Measurements from ENCODE around the gene MRPL19.

The MRPL19 gene

DNA sequence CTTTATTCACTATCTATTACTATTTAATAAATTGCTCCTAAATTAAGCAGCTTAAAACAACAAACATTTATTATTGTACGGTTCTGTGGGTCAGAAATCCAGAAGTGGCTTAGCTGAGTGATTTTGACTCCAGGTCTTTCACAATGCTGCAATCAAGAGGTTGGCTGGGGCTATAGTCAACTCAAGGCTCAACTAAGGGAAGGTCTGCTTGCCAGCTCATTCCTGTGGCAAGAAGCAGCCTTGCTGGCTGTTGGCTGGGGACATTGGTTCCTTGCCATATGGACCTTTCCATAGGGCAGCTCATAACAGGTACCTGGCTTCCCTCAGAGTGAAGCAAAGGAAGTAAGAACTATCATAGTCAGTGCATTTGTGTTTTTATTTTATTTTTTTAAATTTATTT, 5.0 kb upstream of the MRPL19 start:
- Histone ChIP-seq H3K27ac (no peak overlapping the region), H2AFZ (ENCODE audit: low read depth) (no peak overlapping the region)

DNA sequence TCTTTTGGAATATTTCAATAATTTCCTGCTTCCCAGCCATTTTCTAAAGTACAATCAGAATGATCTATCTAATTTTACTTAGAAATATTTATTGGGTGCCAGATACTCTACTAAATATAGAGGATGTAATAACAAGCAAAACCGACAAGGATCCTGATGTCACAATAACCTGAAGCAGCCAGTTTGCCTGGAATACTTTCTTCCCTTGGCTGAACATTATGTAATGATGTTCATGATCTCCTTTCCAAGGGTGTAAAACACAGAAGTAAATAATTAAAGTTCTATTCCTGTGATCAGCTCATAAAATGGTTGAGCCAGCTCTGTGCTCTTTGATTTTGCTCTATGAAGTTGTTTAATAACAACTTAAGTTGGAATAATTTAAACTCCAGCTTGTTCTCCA, 2.6 kb upstream of the MRPL19 start:
- H3K79me2 ChIP-seq (ENCODE audit: insufficient read depth, low read depth), result peaks cover 24% of the 10 kb centered on the region
- TF ChIP-seq, protein P1, sequence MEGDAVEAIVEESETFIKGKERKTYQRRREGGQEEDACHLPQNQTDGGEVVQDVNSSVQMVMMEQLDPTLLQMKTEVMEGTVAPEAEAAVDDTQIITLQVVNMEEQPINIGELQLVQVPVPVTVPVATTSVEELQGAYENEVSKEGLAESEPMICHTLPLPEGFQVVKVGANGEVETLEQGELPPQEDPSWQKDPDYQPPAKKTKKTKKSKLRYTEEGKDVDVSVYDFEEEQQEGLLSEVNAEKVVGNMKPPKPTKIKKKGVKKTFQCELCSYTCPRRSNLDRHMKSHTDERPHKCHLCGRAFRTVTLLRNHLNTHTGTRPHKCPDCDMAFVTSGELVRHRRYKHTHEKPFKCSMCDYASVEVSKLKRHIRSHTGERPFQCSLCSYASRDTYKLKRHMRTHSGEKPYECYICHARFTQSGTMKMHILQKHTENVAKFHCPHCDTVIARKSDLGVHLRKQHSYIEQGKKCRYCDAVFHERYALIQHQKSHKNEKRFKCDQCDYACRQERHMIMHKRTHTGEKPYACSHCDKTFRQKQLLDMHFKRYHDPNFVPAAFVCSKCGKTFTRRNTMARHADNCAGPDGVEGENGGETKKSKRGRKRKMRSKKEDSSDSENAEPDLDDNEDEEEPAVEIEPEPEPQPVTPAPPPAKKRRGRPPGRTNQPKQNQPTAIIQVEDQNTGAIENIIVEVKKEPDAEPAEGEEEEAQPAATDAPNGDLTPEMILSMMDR (conservative IDR thresholded peaks at IDR 0.05; ENCODE audit: low read depth, low read length), result no peak
- H3K9ac ChIP-seq, result no peak overlapping the region
- no peak overlapping the region for H3K4me3 ChIP-seq (IDR thresholded peaks at IDR 0.05; ENCODE audit: insufficient read depth, low read depth, low read length)
- no peaks in the 10 kb centered on the region for H3K27me3 ChIP-seq (ENCODE audit: insufficient read depth, low read depth)
- H4K20me1 ChIP-seq (ENCODE audit: insufficient read depth), result no peaks in the 10 kb centered on the region
- H3K4me1 ChIP-seq (ENCODE audit: low read depth, poor library complexity, severe bottlenecking), result peaks cover 24% of the 10 kb centered on the region
- H2AFZ ChIP-seq (ENCODE audit: low read depth), result no peak overlapping the region
- no peak overlapping the region for H3K27ac ChIP-seq
- no peaks in the 10 kb centered on the region for H3K36me3 ChIP-seq (ENCODE audit: insufficient read depth)
- H3K4me2 ChIP-seq, result no peak overlapping the region

More for the DNA sequence above, 5.0 kb upstream of the MRPL19 start:
- no peak overlapping the region for H3K9ac ChIP-seq
- no peaks in the 10 kb centered on the region for H3K27me3 ChIP-seq (ENCODE audit: insufficient read depth, low read depth)
- peaks cover 14% of the 10 kb centered on the region for H3K4me1 ChIP-seq (ENCODE audit: low read depth, poor library complexity, severe bottlenecking)
- no peak overlapping the region for H3K4me2 ChIP-seq
- H3K4me3 ChIP-seq (IDR thresholded peaks at IDR 0.05; ENCODE audit: insufficient read depth, low read depth, low read length), result no peak overlapping the region
- TF ChIP-seq, protein P1 (conservative IDR thresholded peaks at IDR 0.05; ENCODE audit: low read depth, low read length), result no peak
- no peaks in the 10 kb centered on the region for H3K36me3 ChIP-seq (ENCODE audit: insufficient read depth)
- H3K79me2 ChIP-seq (ENCODE audit: insufficient read depth, low read depth), result peaks cover under 1% of the 10 kb centered on the region; the same call in 1 of the 2 replicates
- H4K20me1 ChIP-seq (ENCODE audit: insufficient read depth), result no peaks in the 10 kb centered on the region

DNA sequence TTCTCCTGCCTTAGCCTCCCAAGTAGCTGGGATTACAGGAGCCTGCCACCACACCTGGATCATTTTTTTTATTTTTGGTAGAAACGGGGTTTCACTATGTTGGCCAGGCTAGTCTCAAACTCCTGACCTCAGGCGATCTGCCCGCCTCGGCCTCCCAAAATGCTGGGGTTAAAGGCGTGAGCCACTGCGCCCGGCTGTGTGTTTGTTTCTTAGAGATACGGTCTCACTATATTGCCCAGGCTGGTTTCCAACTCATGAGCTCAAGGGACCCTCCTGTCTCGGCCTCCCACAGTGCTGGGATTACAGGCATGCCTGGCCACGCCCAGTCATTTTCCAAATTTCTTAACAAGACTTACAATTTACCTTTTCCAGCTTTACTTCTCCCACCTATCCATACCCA, 940 bp upstream of the MRPL19 start:
- TF ChIP-seq, protein P1 (conservative IDR thresholded peaks at IDR 0.05; ENCODE audit: low read depth, low read length), result no peak
- H4K20me1 ChIP-seq (ENCODE audit: insufficient read depth), result no peaks in the 10 kb centered on the region
- no peak overlapping the region for H3K4me3 ChIP-seq (IDR thresholded peaks at IDR 0.05; ENCODE audit: insufficient read depth, low read depth, low read length)
- no peak overlapping the region; the same call in 1 of the 2 replicates for H3K4me2 ChIP-seq
- H3K27me3 ChIP-seq (ENCODE audit: insufficient read depth, low read depth), result no peaks in the 10 kb centered on the region
- H3K36me3 ChIP-seq (ENCODE audit: insufficient read depth), result no peaks in the 10 kb centered on the region
- no peak overlapping the region for H3K9ac ChIP-seq
- H3K27ac ChIP-seq, result no peak overlapping the region
- peaks cover 32% of the 10 kb centered on the region for H3K79me2 ChIP-seq (ENCODE audit: insufficient read depth, low read depth)
- peak overlapping the region; percentile 99 for H2AFZ ChIP-seq (ENCODE audit: low read depth)
- peaks cover 23% of the 10 kb centered on the region for H3K4me1 ChIP-seq (ENCODE audit: low read depth, poor library complexity, severe bottlenecking)

DNA sequence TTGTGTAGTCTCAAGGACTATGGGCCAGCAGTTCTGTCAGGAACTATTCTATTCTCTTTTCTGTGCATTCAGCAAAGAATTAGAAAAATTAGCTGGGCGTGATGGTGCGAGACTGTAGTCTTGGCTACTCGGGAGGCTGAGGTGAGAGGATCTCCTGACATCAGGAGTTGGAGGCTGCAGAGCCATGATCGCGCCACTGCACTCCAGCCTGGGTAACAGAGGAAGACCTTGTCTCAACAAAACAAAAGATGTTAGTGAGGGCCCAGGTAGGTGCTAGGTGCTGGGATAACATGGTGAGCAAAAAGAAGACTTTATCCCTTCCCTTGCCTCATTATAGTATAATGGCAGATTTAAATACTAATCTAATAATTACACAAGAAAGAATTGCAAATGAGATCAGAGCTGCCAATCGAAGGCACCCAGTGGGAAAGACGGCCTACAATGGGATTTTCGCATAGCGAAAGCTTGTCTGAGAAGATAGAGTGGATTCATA, 447 bp upstream of the MRPL19 start:
- H3K79me2 ChIP-seq (ENCODE audit: insufficient read depth, low read depth), result peaks cover 32% of the 10 kb centered on the region
- peak overlapping the region; percentile 98 for H3K4me2 ChIP-seq
- peak overlapping the region; percentile 85 for H3K27ac ChIP-seq
- H2AFZ ChIP-seq (ENCODE audit: low read depth), result peak overlapping the region; percentile 99
- H3K36me3 ChIP-seq (ENCODE audit: insufficient read depth), result no peaks in the 10 kb centered on the region
- no peaks in the 10 kb centered on the region for H4K20me1 ChIP-seq (ENCODE audit: insufficient read depth)
- peak overlapping the region; percentile 99 for H3K9ac ChIP-seq
- H3K4me3 ChIP-seq (IDR thresholded peaks at IDR 0.05; ENCODE audit: insufficient read depth, low read depth, low read length), result peak overlapping the region; percentile 94
- TF ChIP-seq, protein P1 (conservative IDR thresholded peaks at IDR 0.05; ENCODE audit: low read depth, low read length), result no peak
- peaks cover 18% of the 10 kb centered on the region for H3K4me1 ChIP-seq (ENCODE audit: low read depth, poor library complexity, severe bottlenecking)
- H3K27me3 ChIP-seq (ENCODE audit: insufficient read depth, low read depth), result no peaks in the 10 kb centered on the region
